ENCODE measurements around the gene MPV17L2.

DNA sequence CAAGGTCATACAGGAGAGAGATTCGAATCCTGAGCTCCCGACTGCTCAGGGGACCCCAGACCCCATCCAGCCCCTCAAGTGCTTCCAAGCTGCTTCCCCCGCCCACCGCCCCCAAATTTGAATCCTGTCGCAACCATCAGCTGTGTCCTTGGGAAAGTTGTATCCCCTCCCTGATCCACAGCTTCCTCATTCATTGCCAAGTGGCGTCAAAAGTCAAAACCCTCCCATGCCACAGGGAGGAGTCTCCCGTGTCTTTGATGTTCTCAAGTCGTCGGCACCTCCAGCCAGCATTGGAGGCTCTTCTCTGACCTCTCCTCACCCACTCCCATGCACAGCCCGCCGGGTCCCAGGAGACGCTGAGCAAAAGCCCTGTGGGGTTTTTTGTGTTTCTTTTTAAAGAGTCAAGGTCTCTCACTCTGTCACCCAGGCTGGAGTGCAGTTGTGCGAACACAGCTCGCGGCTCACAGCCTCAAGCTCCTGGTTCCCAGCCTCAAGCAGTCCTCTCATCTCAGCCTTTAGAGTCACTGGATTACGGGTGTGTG lies 22.2 kb upstream of the MPV17L2 start:
- TF ChIP-seq, protein P1, sequence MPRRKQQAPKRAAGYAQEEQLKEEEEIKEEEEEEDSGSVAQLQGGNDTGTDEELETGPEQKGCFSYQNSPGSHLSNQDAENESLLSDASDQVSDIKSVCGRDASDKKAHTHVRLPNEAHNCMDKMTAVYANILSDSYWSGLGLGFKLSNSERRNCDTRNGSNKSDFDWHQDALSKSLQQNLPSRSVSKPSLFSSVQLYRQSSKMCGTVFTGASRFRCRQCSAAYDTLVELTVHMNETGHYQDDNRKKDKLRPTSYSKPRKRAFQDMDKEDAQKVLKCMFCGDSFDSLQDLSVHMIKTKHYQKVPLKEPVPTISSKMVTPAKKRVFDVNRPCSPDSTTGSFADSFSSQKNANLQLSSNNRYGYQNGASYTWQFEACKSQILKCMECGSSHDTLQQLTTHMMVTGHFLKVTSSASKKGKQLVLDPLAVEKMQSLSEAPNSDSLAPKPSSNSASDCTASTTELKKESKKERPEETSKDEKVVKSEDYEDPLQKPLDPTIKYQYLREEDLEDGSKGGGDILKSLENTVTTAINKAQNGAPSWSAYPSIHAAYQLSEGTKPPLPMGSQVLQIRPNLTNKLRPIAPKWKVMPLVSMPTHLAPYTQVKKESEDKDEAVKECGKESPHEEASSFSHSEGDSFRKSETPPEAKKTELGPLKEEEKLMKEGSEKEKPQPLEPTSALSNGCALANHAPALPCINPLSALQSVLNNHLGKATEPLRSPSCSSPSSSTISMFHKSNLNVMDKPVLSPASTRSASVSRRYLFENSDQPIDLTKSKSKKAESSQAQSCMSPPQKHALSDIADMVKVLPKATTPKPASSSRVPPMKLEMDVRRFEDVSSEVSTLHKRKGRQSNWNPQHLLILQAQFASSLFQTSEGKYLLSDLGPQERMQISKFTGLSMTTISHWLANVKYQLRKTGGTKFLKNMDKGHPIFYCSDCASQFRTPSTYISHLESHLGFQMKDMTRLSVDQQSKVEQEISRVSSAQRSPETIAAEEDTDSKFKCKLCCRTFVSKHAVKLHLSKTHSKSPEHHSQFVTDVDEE (CRISPR knock-in tag; IDR thresholded peaks at IDR 0.05), result no peak
- TF ChIP-seq, protein P2, sequence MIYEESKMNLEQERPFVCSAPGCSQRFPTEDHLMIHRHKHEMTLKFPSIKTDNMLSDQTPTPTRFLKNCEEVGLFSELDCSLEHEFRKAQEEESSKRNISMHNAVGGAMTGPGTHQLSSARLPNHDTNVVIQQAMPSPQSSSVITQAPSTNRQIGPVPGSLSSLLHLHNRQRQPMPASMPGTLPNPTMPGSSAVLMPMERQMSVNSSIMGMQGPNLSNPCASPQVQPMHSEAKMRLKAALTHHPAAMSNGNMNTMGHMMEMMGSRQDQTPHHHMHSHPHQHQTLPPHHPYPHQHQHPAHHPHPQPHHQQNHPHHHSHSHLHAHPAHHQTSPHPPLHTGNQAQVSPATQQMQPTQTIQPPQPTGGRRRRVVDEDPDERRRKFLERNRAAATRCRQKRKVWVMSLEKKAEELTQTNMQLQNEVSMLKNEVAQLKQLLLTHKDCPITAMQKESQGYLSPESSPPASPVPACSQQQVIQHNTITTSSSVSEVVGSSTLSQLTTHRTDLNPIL (CRISPR knock-in tag; IDR thresholded peaks at IDR 0.05; ENCODE audit: low read depth), result no peak
- TF ChIP-seq ZC3H10 (CRISPR knock-in tag; IDR thresholded peaks at IDR 0.05), result no peak
- no peak for TF ChIP-seq GLIS3 (CRISPR knock-in tag; IDR thresholded peaks at IDR 0.05)
- TF ChIP-seq ZFP3 (CRISPR knock-in tag; IDR thresholded peaks at IDR 0.05), result no peak
- TF ChIP-seq, protein P3, sequence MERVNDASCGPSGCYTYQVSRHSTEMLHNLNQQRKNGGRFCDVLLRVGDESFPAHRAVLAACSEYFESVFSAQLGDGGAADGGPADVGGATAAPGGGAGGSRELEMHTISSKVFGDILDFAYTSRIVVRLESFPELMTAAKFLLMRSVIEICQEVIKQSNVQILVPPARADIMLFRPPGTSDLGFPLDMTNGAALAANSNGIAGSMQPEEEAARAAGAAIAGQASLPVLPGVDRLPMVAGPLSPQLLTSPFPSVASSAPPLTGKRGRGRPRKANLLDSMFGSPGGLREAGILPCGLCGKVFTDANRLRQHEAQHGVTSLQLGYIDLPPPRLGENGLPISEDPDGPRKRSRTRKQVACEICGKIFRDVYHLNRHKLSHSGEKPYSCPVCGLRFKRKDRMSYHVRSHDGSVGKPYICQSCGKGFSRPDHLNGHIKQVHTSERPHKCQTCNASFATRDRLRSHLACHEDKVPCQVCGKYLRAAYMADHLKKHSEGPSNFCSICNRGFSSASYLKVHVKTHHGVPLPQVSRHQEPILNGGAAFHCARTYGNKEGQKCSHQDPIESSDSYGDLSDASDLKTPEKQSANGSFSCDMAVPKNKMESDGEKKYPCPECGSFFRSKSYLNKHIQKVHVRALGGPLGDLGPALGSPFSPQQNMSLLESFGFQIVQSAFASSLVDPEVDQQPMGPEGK (CRISPR knock-in tag; IDR thresholded peaks at IDR 0.05; ENCODE audit: borderline replicate concordance), result no peak
- TF ChIP-seq PPARA (CRISPR knock-in tag; IDR thresholded peaks at IDR 0.05; ENCODE audit: borderline replicate concordance), result no peak
- TF ChIP-seq ARNTL (CRISPR knock-in tag; IDR thresholded peaks at IDR 0.05; ENCODE audit: borderline replicate concordance, low read depth), result no peak
